ENCODE data around the gene CCDC92B.
A peak's percentile ranks its signal among the peaks of the same experiment; 100 is the strongest.
"Not testable (repeated sequence)": the region's sequence is repeated elsewhere in the genome, so short reads cannot be mapped to it uniquely, and the experiment has no call there.

The CCDC92B gene

GRCh38 chr17:2704890-2705248 lies 44.6 kb downstream of the CCDC92B start:
- FAIRE-seq (no peak), DNase-seq (ENCODE audit: insufficient read length, low spot score) (no peak)

- FAIRE-seq (no peak), DNase-seq (ENCODE audit: insufficient read length, low spot score) (no peak)
These were observed 45.2 kb downstream of the CCDC92B start for GRCh38 chr17:2704031-2704889.

- FAIRE-seq, result no peak
- no peak for DNase-seq (ENCODE audit: insufficient read length, low spot score)
These were observed 45.8 kb downstream of the CCDC92B start for GRCh38 chr17:2703606-2704005.

DNA sequence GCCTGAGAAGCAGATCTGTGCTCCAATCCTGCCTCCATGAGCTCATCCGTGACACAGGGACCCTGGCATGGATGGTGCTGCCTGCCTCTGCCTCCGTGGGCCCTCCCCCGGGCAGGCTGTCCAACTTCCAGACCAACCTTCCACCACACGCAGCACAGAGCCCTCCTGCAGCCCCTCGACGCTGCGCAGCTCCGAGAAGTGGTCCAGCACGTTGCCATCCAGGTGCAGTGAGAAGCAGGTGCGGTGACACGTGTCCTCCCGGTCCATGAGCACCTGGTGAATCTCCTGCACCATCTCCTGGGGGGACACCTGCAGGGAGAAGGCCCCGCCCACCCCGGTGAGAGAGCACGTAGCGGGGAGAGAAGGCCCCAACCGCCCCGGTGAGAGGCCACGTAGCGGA lies 46.3 kb downstream of the CCDC92B start:
- DNase-seq (ENCODE audit: insufficient read length, low spot score) (no peak), FAIRE-seq (no peak)

DNA sequence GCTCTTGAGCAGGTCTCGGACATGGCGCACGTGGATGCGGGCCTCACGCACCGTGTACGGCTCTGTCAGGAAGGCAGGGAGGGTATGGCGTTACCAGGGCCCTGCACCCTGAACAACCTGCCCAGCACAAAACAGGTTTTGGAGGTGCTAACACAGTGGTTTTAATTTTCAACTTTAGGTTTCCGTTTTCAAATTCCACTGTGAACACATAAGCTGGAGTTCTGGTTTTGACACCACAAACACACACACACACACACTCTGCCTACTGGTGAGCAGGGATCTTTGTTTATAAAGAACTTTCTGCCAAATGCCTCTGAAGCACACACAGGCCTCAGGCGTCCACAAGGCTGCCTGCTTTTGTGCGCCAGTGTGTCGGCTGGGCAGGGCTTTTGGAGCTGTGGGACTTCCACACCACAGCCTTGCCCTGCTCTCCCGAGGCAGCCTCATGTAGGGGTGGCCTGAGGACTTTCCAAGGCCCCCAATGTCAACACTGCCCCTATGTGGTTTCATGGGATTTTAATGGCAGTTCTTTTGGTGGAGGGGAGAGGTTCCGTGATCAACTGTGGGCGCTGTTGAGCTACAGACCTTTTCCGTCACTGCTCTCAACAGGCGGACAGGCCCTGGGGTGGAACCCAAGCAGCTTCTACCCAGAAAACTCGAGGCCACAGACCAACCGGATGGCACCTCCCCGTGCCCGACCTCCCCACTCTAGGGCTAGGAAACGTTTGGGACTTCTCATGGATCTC lies 47.3 kb downstream of the CCDC92B start:
- FAIRE-seq, result no peak
- no peak for DNase-seq (ENCODE audit: insufficient read length, low spot score)

- FAIRE-seq (no peak), DNase-seq (ENCODE audit: insufficient read length, low spot score) (no peak)
These were observed 48.1 kb downstream of the CCDC92B start for GRCh38 chr17:2701161-2701995.

- FAIRE-seq (no peak), DNase-seq (ENCODE audit: insufficient read length, low spot score) (peak; percentile 6)
These were observed 48.8 kb downstream of the CCDC92B start for GRCh38 chr17:2700491-2701141.

GRCh38 chr17:2700030-2700490 lies 49.4 kb downstream of the CCDC92B start:
- DNase-seq (ENCODE audit: insufficient read length, low spot score), result peak; percentile 9
- no peak for FAIRE-seq

GRCh38 chr17:2699216-2699805 lies 50.1 kb downstream of the CCDC92B start:
- DNase-seq (ENCODE audit: insufficient read length, low spot score); FAIRE-seq: not testable (repeated sequence)

- no peak for FAIRE-seq
- DNase-seq (ENCODE audit: insufficient read length, low spot score), result peak; percentile 13
These were observed 51.8 kb downstream of the CCDC92B start for GRCh38 chr17:2697611-2698162.

DNA sequence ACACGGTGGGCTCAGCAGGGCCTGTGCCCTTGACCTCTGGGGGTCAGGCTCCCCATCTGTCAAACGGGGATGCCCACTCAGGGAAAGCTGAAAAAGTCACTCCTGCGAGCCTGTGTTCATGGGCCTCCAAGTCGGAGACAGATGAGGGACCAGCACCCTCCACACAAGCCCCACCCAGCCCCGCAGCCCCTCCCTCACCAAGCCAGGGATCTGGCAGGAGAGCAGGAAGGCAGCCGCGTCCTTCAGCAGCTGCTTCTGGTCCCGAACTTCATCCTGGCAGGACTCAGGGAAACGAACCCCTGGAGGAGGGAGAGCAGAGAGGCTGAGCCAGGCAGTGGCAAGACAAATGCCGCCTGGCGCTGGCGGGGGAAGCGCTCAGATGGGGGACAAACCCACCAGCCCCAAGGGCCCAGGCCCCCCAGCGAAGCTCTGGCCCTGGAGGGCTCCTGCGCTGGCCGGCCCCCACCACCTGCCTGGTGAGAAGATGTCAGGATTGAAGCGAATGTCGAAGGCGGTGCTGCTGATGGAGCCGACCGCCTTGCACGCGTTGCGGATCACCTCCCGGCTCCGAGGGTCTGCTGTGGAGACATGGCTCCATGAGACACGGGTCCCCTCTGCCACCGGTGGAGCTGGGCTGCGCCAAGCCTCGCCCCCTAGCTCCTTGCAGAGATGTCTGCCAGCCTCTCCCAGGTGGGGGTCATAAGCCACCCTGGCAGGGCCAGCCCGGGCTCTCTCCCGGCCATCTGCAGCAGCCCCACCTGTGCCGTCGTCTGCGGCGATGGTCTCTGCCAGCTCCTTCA lies 53.3 kb downstream of the CCDC92B start:
- no peak for FAIRE-seq
- DNase-seq (ENCODE audit: insufficient read length, low spot score), result peak; percentile 21

DNA sequence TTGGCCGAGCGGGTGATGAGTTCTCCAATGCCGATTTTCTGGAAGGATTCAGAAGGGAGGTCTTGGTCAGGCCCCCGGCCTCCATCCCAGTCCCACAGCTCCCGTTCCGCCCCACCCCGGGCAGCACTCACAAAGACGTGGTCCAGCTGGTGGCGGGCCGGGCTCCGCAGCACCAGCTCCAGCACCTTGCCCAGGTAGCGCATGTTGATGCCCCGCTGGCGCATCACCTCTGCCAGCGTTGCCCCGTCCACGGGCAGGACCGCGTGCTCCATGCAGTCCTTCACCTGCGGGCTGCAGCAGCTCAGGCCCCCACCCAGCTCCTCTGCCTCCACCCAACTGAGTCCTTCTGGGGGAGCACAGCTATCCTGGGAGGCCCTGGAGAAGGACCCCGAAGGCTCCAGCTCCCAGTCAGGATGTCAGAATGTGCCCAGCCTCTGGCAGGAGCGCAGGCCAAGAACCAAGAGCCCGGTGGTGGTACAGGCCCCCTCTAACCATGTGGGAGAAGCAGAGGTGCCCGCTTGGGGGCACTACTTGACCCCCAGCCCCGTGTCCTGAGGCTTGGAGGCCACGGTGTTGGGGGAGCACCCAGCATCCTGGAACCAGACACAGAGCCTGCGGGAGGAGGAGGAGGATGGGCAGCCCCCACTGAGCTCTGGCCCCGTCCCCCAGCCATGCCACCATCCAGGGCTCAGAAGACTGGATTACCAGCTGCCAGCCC lies 54.0 kb downstream of the CCDC92B start:
- no peak for FAIRE-seq
- DNase-seq (ENCODE audit: insufficient read length, low spot score), result peak; percentile 22

- DNase-seq (ENCODE audit: insufficient read length, low spot score), result peak; percentile 18
These were observed 54.8 kb downstream of the CCDC92B start for GRCh38 chr17:2694381-2695242.

DNA sequence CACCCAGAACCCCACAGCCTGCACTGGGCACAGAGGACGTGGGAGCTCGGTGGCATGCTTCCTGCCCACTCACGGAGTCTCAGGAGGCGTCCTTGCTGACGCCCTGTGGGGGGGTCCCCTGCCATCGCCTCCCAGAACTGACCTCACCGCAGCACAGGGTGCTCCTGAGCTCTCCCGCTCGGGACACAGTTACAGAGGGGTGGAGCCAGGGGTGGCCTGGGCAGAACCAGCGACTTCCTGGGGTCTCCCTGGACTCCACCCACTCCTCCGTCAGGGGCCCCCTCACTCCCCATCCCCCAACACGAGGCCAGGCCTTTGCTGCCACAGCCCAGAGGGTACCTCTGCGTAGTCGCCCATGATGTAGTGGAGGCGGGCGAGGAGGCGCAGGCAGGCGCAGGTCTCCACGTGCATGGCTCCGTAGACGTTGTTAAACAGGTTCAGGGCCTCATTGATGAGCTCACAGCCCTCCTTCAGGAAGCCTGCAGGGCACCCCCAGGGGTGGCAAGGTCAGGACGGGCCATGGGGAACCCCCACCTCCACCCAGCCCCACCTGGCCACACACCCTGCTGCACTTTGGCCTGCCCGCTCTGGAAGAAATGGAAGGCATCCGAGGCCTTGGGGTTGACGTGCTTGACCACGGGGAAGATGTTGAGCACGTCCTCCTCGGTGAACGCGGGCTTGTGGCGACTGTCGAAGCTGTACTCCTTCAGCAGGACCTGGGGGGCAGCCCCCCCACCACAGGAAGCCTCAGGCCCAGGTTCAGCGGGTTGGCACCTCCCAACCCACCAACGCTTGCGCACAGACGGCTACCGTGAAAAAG lies 55.7 kb downstream of the CCDC92B start:
- DNase-seq (ENCODE audit: insufficient read length, low spot score) (peak; percentile 13), FAIRE-seq (no peak)

More at GRCh38 chr17:2694381-2695242, 54.8 kb downstream of the CCDC92B start:
- FAIRE-seq, result no peak

GRCh38 chr17:2692781-2693135 lies 56.7 kb downstream of the CCDC92B start:
- DNase-seq (ENCODE audit: insufficient read length, low spot score) (no peak), FAIRE-seq (no peak)

GRCh38 chr17:2691965-2692780 lies 57.3 kb downstream of the CCDC92B start:
- FAIRE-seq (no peak), DNase-seq (ENCODE audit: insufficient read length, low spot score) (peak; percentile 8)

All from GM19239 (cell line).